NCI-H2107 (cell line): ENCODE measurements around the gene AP4M1.
"Not testable (repeated sequence)": the region's sequence is repeated elsewhere in the genome, so short reads cannot be mapped to it uniquely, and the experiment has no call there.

Experiments used
- DNase-seq: peaks from one replicate; lab custom pipeline; 2025; lab: John Stamatoyannopoulos, UW

AP4M1 gene

DNA sequence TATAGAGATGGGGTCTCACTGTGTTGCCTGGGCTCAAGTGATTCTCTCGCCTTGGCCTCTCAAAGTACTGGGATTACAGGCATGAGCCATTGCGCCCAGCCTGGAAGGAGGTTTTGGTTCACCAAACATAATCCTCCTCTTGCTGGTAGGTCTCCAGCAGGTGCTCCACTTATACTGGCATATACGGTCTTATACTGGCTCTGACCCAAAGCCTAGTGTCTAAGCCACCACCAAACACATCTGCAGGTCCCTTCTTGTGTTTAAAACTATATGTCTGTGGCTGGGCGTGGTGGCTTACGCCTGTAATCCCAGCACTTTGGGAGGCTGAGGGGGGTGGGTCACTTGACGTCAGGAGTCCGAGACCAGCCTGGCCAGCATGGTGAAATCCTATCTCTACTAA lies 30.7 kb downstream of the AP4M1 start:
- DNase-seq = no peak

DNA sequence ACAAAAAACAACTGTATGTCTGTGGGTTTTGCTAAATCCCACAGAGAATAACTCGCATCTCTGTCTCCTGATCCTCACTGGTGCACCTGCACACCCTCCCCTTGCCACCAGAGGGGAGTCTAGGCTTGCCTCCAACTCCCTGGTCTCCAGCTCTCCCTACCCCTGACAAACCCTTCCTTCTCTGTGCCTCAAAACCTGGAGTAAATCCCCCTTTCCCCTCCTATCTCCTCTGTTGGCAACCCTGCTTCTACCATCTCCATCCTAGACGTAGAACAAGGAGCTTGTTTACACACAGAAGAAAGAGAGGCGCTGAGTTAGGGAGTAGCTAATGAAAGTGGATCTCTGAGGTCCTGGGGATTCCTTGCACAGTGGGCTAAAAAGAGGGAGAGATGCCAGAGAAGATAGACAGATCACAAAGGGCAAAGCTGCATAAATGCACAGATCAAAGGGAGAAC lies 31.3 kb downstream of the AP4M1 start:
- peak; percentile 32 for DNase-seq

DNA sequence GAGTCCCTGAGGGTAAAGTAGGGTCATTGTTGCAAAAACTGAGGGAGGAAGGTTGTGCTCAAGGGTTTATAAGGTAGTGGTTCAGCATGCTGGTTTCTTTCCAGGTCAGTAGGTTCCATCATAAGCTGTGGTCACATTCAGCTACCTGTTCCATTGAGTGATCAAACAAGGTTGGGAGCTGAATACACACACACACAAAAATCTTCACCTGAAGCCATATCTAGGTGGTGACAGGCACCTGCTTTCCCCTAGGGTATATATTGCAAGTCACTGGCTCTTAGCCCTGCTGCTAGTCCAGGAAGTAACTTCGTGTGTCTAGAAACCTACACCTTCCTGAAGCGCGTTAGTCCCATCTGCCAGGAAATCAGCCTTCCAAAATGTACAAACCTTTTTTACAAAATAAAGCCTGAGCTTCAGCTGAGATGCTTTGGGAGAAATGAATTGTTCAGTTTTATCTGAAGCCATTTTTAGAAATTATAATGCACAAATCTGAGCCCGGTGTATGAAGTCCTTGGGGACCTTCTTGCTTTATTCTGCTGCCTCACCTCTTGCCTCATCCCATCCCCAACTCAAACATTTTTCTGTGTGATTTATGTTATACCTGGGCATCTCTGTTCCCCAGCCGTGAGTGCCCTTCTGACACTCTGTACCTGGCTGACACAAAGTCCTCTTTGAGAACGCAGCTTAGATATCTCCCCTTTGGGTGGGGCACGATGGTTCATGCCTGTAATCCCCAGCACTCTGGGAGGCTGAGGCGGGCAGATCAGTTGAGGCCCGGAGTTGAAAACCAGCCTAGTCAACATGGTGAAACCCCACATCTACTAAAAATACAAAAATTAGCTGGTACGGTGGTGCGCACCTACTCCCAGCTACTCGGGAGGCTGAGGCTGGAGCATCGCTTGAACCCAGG lies 36.7 kb downstream of the AP4M1 start:
- DNase-seq = no peak

DNA sequence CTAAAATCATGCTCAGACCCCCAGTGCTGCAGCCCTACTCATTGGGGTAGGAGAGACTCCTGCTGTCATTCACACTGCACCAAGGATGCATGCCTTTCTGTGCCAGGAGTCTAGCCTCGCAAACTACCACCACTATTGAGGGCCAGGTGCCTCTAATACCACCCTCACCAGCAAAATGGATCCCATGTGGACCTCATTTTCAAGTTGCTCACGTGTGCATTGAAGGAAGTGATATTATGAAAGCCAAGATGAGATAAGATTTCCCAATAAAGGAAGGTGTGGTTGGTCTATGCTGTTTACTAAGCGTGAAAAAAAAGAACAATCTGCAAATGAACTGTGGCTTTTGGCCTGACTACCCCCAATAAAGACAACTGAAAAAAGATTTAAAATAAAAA lies 40.1 kb downstream of the AP4M1 start:
- DNase-seq = no peak

DNA sequence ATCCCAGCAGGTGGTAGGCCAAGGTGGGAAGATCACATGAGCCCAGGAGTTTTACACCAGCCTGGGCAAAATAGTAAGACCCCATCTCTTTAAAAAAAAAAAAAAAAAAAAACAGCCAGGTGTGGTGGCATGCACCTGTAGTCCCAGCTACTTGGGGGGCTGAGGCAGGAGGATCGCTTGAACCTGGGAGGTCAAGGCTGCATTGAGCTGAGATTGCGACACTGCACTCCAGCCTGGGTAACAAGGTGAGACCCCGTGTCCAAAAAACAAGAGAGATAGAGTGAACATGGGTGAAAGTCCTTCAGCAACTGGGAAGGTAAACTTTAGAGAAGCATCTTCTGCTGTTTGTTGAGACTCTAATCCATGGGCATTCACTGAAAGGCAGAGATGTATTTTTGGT lies 41.0 kb downstream of the AP4M1 start:
- no peak for DNase-seq

DNA sequence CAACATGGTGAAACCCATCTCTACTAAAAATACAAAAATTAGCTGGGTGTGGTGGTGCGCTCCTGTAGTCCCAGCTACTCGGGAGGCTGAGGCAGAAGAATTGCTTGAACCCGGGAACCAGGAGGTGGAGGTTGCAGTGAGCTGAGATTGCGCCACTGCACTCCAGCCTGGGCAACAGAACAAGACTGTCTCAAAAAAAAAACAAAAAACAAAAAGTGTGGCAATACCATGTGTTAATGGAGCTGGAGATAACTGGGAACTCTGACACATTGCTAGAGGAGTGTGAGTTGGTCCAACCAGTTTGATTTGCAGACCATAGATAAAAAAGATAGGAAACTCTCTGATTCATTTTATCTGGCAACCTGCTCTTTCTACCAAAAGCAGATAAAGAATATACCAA lies 44.9 kb downstream of the AP4M1 start:
- not testable (repeated sequence) for DNase-seq

DNA sequence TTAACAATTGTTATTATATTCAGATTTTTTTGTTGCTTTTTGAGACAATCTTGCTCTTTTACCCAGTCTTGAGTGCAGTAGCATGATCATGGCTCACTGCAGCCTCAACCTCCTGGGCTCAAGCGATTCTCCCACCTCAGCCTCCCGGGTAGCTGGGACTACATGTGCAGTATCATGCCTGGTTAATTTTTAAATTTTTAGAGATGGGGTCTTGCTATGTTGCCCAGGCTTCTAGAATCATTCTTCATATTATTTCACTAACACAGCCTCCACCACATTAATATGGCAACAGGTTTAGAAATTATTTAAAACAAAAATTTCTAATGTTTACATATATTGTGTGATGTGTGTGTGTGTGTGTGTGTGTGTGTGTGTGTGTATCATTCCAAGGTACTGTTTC lies 45.8 kb downstream of the AP4M1 start:
- no peak for DNase-seq

DNA sequence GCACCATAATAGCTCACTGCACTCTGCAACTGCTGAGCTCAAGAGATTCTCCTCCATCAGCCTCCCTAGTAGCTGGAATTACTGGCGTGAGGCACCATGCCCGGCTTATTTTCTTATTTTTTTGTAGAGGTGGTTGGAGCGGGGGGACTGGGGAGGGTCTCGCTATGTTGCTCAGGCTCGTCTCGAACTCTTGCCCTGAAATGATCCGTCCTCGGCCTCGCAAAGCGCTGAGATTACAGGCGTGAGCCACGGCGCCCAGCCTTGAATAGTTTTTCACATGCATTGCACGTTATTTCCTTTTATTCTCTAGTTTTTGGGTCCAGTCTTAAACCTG lies 46.7 kb downstream of the AP4M1 start:
- no peak for DNase-seq

DNA sequence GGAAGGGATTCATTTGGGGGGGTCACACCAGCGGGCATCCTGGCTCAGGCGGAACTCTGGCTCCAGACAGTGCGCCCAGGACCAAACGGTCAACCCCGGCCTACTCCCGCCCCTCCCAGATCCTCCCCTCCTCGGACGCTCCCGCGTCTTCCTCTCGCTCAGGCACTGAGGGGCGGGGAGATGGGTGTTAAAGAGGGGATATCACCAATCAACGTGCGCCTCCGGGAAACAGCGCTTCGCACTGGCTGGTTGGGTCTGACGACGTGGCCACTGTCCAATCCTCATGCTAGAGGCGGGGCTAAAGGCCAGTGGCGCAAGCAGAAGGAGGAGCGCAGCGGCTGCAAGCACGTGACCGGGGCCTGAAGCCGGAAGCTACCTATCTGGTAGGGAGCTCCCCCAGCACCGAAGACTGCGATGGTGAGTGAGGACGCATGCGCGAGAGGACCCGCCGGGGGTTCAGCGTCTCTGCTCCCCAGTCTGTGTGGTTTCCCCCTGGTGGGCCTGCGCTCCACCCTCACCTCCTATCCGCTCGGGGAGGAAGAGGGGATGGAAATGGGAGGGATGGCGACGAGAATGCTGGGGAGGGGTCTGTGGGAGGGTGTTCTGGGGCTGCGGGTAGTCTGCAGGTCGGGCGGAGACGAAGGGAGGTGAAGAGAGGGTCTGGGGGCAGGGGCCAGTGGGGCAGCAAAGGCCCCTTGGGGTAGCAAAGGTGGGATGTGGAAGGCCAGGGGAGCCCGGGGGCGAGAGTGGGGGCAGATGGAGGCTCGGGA lies 47.3 kb downstream of the AP4M1 start, which contains the start of gene LAMTOR4:
Gene LAMTOR4, plus strand, starts transcription at position 360 of the 770 bp plus-strand sequence. Its CDS starts 55 bp downstream, at position 415.
- peak; percentile 98 for DNase-seq

DNA sequence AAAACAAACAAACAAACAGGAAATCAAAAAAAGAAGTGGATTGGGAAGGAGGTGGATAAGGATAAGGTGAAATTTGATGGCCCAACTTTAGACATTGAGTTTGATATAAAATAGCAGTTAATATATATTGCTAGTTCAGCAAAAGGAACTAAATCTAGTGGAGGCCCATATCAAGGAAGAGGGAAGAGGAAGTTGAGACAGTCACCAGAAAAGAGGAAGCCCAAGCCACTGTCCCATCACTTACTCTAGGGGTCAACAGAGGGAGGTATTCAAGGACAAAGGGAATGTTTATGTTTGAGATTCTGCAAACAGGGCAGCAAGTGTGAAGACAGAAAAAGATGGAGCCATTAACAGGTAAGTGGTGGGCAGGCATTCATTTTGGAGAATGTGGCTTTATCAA lies 51.0 kb downstream of the AP4M1 start:
- DNase-seq = no peak

DNA sequence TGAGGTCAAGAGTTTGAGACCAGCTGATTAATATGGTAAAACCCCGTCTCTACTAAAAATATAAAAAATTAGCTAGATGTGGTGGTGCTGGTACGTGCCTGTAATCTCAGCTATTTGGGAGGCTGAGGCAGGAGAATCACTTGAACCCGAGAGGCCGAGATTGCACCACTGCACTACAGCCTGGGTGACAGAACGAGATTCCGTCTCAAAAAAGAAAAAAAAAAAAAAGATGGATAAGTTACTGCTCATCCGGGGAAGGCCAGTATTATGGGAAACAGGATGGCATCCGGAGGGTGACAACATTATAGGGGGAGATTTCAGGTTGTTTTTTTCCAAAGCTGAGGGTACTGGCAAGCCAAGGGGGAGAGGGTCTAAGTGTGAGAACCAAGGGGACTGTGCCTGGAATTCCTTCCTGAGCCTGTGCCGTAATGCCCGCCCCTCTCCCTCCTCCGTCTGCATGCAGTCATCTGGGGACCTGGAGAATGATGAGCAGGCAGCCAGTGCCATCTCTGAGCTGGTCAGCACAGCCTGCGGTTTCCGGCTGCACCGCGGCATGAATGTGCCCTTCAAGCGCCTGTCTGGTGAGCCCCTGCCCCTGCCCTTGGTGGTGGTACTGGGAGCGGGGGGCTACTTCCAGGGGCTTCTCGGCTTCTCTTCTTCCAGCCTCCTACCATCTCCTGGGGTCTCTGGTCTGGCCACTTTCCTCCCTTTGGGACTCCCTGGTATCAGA lies 51.7 kb downstream of the AP4M1 start:
- no peak for DNase-seq

DNA sequence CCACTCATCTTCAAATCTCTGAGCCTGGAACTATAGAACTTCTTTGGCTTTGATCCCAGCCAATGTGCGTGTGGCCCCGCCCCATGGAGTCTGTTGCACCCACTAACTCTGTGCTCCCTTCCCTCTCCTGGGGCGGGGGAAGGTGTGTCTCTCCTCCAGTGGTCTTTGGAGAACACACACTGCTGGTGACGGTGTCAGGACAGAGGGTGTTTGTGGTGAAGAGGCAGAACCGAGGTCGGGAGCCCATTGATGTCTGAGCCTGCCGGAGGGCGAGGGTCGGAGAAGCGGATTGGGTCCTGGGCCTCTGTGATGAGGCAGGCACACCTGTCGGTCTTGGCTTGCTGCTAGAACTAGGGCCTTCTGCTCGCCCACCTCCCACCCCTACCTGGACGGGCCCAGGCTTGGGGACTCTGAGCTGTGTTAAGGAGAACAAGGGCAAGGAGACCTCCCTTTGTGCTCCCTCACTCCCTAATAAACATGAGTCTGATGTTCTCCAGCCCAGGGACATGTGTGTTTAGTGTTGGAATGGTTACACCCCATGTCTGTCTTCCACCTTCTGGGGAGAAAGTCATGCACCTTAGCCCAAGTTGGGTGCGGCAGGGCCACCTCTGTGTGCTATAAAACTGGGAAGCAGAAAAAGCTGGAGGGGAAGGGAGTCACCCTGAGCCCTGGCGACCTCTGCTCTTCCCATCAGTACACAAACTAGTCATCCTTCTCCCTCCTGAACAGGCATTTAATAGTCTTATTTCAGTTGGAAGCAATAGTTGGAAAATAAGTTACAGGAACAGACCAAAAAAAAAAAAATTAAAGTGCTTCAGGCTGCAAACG lies 52.5 kb downstream of the AP4M1 start:
- DNase-seq = no peak

DNA sequence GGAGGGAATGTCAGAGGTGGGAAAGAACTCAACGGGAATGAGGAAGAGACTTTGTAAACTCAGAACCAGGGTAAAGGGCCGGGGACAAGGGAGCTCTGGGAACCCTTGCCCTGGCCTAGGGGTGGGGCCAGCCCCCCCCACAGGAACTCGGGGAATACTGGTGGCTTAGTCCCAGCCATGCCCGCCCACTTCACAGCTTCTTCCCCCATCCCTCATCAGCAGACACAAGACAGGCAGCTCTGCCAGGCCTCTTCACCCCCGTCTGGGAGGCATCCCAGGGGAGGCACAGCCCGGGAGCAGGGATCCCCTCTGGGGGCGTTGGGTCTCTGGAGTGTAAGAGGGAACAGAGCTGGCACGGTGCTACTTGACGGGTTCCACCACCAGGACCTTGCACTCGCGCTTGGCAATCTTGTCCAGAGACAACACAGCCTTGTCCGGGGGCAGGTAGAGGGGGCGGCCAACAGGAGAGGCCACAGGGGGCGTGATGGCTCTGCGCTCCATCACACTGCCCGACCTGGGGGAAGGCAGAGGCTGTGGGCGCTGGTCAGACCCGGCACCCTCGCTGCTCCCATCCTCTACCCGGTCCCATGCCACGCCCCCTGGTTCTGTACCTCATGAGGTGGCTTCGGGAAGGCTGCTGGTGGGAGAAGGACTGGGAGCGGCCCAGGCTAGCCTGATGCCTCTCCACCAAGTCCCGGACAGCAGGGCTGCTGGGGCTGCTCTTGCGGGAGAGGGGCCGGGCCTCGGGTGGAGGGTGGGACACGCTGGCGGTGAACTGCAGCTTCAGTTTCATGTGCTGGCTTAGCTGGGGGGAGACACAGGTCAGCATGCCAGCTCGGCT lies 53.4 kb downstream of the AP4M1 start:
- DNase-seq = no peak

DNA sequence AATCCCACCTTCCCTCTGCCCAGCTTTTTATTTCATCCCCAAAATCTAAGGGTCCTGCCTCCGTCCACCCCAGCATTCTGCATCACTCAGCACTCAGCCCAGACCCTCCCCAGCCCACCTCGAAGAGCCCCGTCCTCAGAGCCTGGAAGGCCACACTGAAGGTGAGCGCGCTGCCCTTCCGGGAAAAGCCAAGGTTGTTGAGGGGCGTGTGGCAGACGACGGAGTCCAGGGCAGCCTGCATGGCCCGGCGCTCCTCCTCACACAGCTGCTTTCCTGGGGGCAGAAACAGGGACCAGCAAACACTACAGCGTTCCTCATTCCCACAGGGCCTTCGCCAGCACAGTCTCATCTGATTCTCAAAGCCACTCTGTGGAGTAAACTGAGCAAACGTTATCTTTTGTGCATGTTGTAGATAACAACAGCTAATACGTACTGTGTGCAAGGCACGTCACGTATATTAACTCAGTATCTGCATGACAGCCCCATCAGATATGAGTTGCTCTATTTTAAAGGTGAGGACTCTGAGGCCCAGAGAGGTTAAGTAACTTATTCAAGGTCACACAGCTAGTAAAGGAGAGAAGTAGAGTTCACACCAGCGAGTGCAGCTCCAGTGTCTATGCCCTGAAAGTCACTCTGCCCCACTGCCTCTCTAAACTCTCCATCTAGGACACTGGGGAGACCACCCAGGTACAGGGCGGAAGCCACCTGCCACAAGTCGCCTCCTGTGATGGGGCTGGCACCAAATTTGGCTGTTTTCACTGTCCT lies 54.3 kb downstream of the AP4M1 start:
- DNase-seq = no peak

DNA sequence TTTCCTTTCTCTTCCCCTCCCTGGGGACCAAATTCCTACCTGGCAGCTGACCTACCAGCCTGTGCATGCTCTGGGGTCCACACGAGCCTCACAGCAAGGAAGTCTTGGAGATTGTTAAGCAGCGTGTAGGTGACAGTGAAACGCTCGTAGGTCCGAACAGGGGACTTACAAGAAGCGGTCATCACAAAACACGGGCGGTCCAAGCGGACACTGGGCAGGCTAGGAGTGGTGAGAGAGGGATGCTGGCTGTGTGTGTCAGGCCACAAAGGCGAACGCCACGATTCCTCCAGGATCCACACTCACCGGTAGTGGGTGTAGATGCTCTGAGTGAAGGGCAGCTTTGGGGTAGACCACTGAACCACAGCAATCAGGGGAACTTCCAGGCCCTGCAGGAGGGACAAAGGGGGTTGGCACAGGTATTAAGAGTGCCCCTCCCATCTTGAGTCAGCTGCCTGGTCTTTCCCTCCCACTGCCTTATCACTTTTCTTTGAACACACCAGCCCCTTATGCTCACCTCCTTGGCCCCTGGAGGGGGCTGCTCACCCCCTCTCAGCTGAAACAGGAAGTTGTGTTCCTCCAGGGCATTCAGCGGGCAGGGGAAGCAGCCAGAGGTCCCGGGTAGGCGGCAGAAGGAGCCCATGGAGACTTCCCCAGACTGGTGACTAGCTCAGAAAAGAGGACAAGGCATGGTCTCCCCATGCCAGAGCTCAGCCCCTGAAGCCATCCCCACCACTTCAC lies 55.1 kb downstream of the AP4M1 start:
- DNase-seq = no peak

DNA sequence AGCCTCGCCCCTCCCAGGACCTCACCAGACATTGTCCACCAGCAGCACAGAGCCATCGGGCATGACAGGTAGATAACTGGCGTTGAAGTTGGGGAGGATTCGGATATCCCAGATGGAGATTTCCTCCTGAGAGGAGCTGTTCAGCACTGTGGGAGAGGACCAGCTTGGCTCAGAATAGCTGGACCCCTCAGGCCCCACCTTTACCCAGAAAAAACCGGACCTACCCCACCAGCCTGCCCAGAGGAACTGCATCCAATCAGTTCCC lies 55.6 kb downstream of the AP4M1 start:
- no peak for DNase-seq

DNA sequence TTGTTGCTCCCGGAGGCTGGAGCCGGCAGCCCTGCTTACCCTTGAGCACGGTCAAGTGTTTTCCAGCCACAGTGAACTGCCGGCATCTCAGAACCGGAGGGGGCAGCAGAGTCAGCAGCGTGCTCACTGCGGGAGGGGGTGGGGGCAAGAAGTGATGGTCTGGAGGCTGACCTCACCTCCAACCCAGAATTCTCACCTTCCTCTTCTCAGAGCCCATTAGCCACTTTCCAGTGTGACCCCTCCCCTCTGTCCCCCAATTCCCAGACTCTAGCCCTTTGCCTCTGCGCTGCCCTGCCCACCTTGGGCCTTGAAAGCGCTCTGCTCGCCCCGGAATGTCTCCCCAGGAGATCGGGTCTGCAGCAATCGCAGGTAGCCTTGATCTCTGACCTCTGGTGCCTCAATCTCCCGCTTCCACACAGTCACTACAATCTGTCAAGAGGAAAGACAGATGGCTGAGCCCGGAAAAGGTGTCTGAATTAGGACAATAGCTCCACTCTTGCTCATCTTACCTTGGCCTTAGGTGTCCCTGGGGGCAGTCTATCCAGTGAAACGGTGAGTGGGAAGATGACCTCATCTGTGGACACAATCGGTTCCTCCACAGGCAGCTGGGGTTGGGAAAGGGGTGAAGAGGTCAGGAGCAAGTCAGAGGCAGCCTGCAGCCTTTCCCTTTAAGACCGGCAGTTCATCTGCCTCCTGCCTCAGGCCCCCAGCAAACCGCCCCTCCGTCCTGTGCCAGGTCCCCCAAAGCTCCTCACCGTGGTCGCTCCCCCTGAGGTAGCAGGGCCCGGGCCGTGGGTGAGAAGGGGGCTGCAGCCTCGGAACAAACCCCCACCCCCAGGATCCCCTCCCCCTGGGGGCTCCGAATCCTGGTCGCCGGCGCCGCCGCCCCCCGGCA lies 56.1 kb downstream of the AP4M1 start:
- DNase-seq = no peak
